Measurements from ENCODE around the gene HIGD1A.

- TF ChIP-seq CTCF (optimal IDR thresholded peaks at IDR 0.05 in 1 of 3, IDR thresholded peaks at IDR 0.05 in 1 of 3, conservative IDR thresholded peaks at IDR 0.05 in 1 of 3; ENCODE audit: extremely low read depth in 1 of 3, insufficient read depth in 2 of 3, low read length in 3 of 3) (no peak), EZH2 (IDR thresholded peaks at IDR 0.05; ENCODE audit: low read length) (no peak)
These were observed 64.7 kb downstream of the HIGD1A start for GRCh38 chr3:42739401-42740158.
